CD14-positive monocyte (primary cell): ENCODE results near the gene NAA60. TPM values are rescaled to one million over a fixed set of nuclear protein-coding genes. Genes with fewer than 3 reads are reported as not detected.

Source experiments
- DNase-seq, 3 donors: peaks; one replicate each; pipeline ENCODE4 v3.0.0-alpha.2; 2011 to 2022
- H2AFZ ChIP-seq: 2 replicates; pipeline ENCODE4 v1.6.0; 2012; ENCODE audit warnings: mild to moderate bottlenecking, low read depth, low read length, inconsistent platforms; ENCODE audit not compliant: insufficient read depth, poor library complexity, severe bottlenecking
- H3K27ac ChIP-seq, 2 donors: 1 replicate in 1 of 2; 2 replicates in 1 of 2; pipeline ENCODE4 v1.5.1; 2012 to 2013; ENCODE audit warnings: low read length in 2 of 2, control low read depth in 1 of 2, inconsistent platforms in 1 of 2, low read depth in 1 of 2, mild to moderate bottlenecking in 1 of 2
- H3K27me3 ChIP-seq, 2 donors: one replicate each; pipeline versions ENCODE4 v1.6.0 to v1.6.1; 2011 to 2013; ENCODE audit warnings: low read length in 2 of 2; ENCODE audit not compliant: control insufficient read depth in 2 of 2, insufficient read depth in 2 of 2
- H3K36me3 ChIP-seq, 2 donors: replicated peaks in 1 of 2; 1 replicate in 1 of 2; 2 replicates in 1 of 2; pipeline versions ENCODE4 v1.5.1 to v1.6.1; 2012 to 2013; ENCODE audit warnings: low read length in 2 of 2, control low read depth in 1 of 2, inconsistent platforms in 1 of 2, mild to moderate bottlenecking in 1 of 2; ENCODE audit not compliant: insufficient read depth in 2 of 2, control insufficient read depth in 1 of 2
- H3K4me1 ChIP-seq, 2 donors: 1 replicate in 1 of 2; 2 replicates in 1 of 2; pipeline versions ENCODE4 v1.5.1 to v1.6.1; 2012 to 2013; ENCODE audit warnings: low read length in 2 of 2, control low read depth in 1 of 2, inconsistent platforms in 1 of 2, mild to moderate bottlenecking in 1 of 2, moderate library complexity in 1 of 2; ENCODE audit not compliant: insufficient read depth in 2 of 2, control insufficient read depth in 1 of 2
- H3K4me2 ChIP-seq: replicated peaks from 2 replicates; pipeline ENCODE3; 2012; ENCODE audit warnings: low read length, moderate library complexity, mild to moderate bottlenecking; ENCODE audit not compliant: poor library complexity, severe bottlenecking; ENCODE audit errors: extremely low read depth
- H3K4me3 ChIP-seq, 3 experiments: fragments of 200-600 bp in 1 of 3; sonication (generic) in 1 of 3; replicated peaks in 1 of 3; 1 replicate in 2 of 3; 2 replicates in 1 of 3; pipeline ENCODE4 v1.5.1; 2011 to 2013; ENCODE audit warnings: low read length in 3 of 3, mild to moderate bottlenecking in 3 of 3, control low read depth in 2 of 3, low read depth in 2 of 3, inconsistent platforms in 1 of 3, moderate library complexity in 1 of 3
- H3K79me2 ChIP-seq: 2 replicates; pipeline ENCODE4 v1.6.0; 2012; ENCODE audit warnings: mild to moderate bottlenecking, control low read depth, inconsistent platforms, low read length, moderate library complexity; ENCODE audit not compliant: insufficient read depth
- H3K9ac ChIP-seq: 2 replicates; pipeline ENCODE4 v1.6.0; 2017; ENCODE audit warnings: low read length, mild to moderate bottlenecking; ENCODE audit not compliant: insufficient read depth, poor library complexity, severe bottlenecking
- H3K9me3 ChIP-seq, 2 donors: replicated peaks in 1 of 2; 1 replicate in 1 of 2; 2 replicates in 1 of 2; pipeline versions ENCODE4 v1.5.1 to v1.6.1; 2012 to 2013; ENCODE audit warnings: low read length in 2 of 2, control low read depth in 1 of 2; ENCODE audit not compliant: control insufficient read depth in 1 of 2, insufficient read depth in 1 of 2
- H4K20me1 ChIP-seq: 2 replicates; pipeline ENCODE4 v1.6.0; 2012; ENCODE audit warnings: mild to moderate bottlenecking, low read length, control low read depth, moderate library complexity; ENCODE audit not compliant: insufficient read depth
- H3K27ac Mint-ChIP-seq, 7 donors: one replicate each; pipeline ENCODE4 v1.8.0; 2020; ENCODE audit warnings: mild to moderate bottlenecking in 7 of 7, mixed read lengths in 7 of 7, moderate library complexity in 6 of 7, inconsistent platforms in 2 of 7
- H3K27me3 Mint-ChIP-seq, 3 donors: one replicate each; pipeline ENCODE4 v1.8.0; 2021 to 2022; ENCODE audit warnings: low read depth in 3 of 3, mild to moderate bottlenecking in 3 of 3, mixed read lengths in 3 of 3, moderate library complexity in 3 of 3, inconsistent platforms in 1 of 3
- H3K36me3 Mint-ChIP-seq, 2 donors: one replicate each; pipeline ENCODE4 v1.8.0; 2020; ENCODE audit warnings: mixed read lengths in 2 of 2, inconsistent platforms in 1 of 2, mild to moderate bottlenecking in 1 of 2
- H3K4me1 Mint-ChIP-seq: one replicate; pipeline ENCODE4 v1.8.0; 2020; ENCODE audit warnings: mild to moderate bottlenecking, mixed read lengths
- H3K4me3 Mint-ChIP-seq, 2 donors: one replicate each; pipeline ENCODE4 v1.8.0; 2020; ENCODE audit warnings: mild to moderate bottlenecking in 2 of 2, mixed read lengths in 2 of 2, moderate library complexity in 1 of 2
- H3K9me3 Mint-ChIP-seq, 7 donors: one replicate each; pipeline ENCODE4 v1.8.0; 2020 to 2022; ENCODE audit warnings: mixed read lengths in 7 of 7, mild to moderate bottlenecking in 6 of 7, moderate library complexity in 6 of 7, inconsistent platforms in 2 of 7
- CTCF ChIP-seq: fragments of 200-600 bp; IDR thresholded peaks from one replicate; pipeline ENCODE4 v1.8.0; 2022; ENCODE audit warnings: antibody characterized with exemption, mild to moderate bottlenecking
- WGBS: methylation state at CpG from one replicate; pipeline ENCODE4 v1.1.5; 2013; ENCODE audit warnings: missing lambda C conversion rate; ENCODE audit not compliant: insufficient coverage; 5-methylcytosine and 5-hydroxymethylcytosine counted together
- intact Hi-C, 2 donors: fragments of 100-400 bp; cut with micrococcal nuclease; formaldehyde crosslinking; loops; one replicate each; pipeline versions ENCODE4 v1.15.0 to v1.15.1; 2023
- polyA plus RNA-seq, 3 donors: library from polyadenylated mRNA; depleted of rRNA in 1 of 3; unstranded in 2 of 3; stranded (reverse) in 1 of 3; fragments of 300-500 nt in 2 of 3; fragments of >200 nt in 1 of 3; fragmentation: Illumina TruSeq in 2 of 3; gene quantifications; 1 replicate in 2 of 3; 2 replicates in 1 of 3; pipeline ENCODE4 v1.2.3, GENCODE V29; 2012 to 2021

Gene NAA60
- polyA plus RNA-seq, 3 donors = 19.5 to 48.8 (median 29.7) TPM

GRCh38 chr16:3454093-3454492 lies 10.6 kb downstream of the NAA60 start:
- intact Hi-C loops = loop anchor here in 1 of 2 donors (10.0 kb wide), 1 partner anchor 299 kb away; no protein-coding TSS in a partner anchor
- no peak for TF ChIP-seq CTCF
- H2AFZ ChIP-seq = no peak overlapping the region

GRCh38 chr16:3454631-3455147 lies 11.2 kb downstream of the NAA60 start:
- Mint-ChIP-seq H3K27me3 (peaks cover 0 to 3% (median 2%) of the 10 kb centered on the region in 3 donors), H3K4me3 (no peak overlapping the region), H3K9me3 (peaks cover 0 to 6% (median 2%) of the 10 kb centered on the region in 7 donors), H3K4me1 (peaks cover 45% of the 10 kb centered on the region), H3K27ac (peak overlapping the region in 1 of 7 donors; percentile 62), H3K36me3 (peaks cover 4 to 5% of the 10 kb centered on the region in 2 donors)
- Histone ChIP-seq H3K27ac (no peak overlapping the region), H3K4me1 (peaks cover 33 to 43% of the 10 kb centered on the region in 2 donors), H3K27me3 (no peaks in the 10 kb centered on the region), H3K36me3 (no peaks in the 10 kb centered on the region), H3K4me3 (no peak overlapping the region), H4K20me1 (peaks cover 13% of the 10 kb centered on the region), H3K79me2 (peaks cover 24% of the 10 kb centered on the region), H3K4me2 (no peak overlapping the region), H2AFZ (no peak overlapping the region), H3K9me3 (no peaks in the 10 kb centered on the region), H3K9ac (no peak overlapping the region)
- DNase-seq = no peak
- no peak for TF ChIP-seq CTCF
- intact Hi-C loops = loop anchor here (5.0 to 10.0 kb wide), 4 partner anchors 172 to 300 kb away; partner anchors contain the start of gene ZNF263 (in 1 of the 2)
- WGBS = 100% methylated on average over 7 of the region's 10 CpGs

More at GRCh38 chr16:3454093-3454492, 10.6 kb downstream of the NAA60 start:
- Histone ChIP-seq H3K4me1 (peaks cover 28 to 38% of the 10 kb centered on the region in 2 donors), H3K4me3 (no peak overlapping the region), H3K79me2 (peaks cover 18% of the 10 kb centered on the region), H3K4me2 (no peak overlapping the region), H3K27ac (no peak overlapping the region), H3K36me3 (no peaks in the 10 kb centered on the region), H4K20me1 (peaks cover 7% of the 10 kb centered on the region), H3K9ac (no peak overlapping the region), H3K9me3 (peaks cover 0 to 6% of the 10 kb centered on the region in 2 donors), H3K27me3 (no peaks in the 10 kb centered on the region)
- Mint-ChIP-seq H3K36me3 (peaks cover 4 to 11% of the 10 kb centered on the region in 2 donors), H3K9me3 (peaks cover 0 to 9% (median 4%) of the 10 kb centered on the region in 7 donors), H3K27ac (no peak overlapping the region), H3K4me1 (peaks cover 39% of the 10 kb centered on the region), H3K4me3 (no peak overlapping the region), H3K27me3 (peaks cover 0 to 3% (median 2%) of the 10 kb centered on the region in 3 donors)
- 97% methylated on average over 3 of the region's 5 CpGs for WGBS
- DNase-seq = no peak
